BLaER1 treated with 17β-estradiol and CSF1 and Interleukin-3, amounts not matched to agents 10 nM and 100 nM (cell line): ENCODE data around the gene PITPNM2.

Experiments
- H3K27ac ChIP-seq, 11 experiments: shearing (Covaris generic); formaldehyde crosslinking; 2 replicates each; pipeline ENCODE4 v1.8.1; 2022
- H3K27me3 ChIP-seq, 11 experiments: shearing (Covaris generic); formaldehyde crosslinking; 2 replicates each; pipeline ENCODE4 v1.8.1; 2022
- H3K36me3 ChIP-seq, 11 experiments: shearing (Covaris generic); formaldehyde crosslinking; 2 replicates each; pipeline ENCODE4 v1.8.1; 2022
- H3K4me1 ChIP-seq, 10 experiments: shearing (Covaris generic); formaldehyde crosslinking; 2 replicates each; pipeline ENCODE4 v1.8.1; 2022
- H3K4me2 ChIP-seq, 11 experiments: shearing (Covaris generic); formaldehyde crosslinking; 2 replicates each; pipeline ENCODE4 v1.8.1; 2022
- H3K4me3 ChIP-seq, 10 experiments: shearing (Covaris generic); formaldehyde crosslinking; 2 replicates each; pipeline ENCODE4 v1.8.1; 2022
- H3K9ac ChIP-seq, 11 experiments: shearing (Covaris generic); formaldehyde crosslinking; 2 replicates each; pipeline ENCODE4 v1.8.1; 2022
- H3K9me3 ChIP-seq, 11 experiments: shearing (Covaris generic); formaldehyde crosslinking; replicated peaks in 1 of 11; 2 replicates each; pipeline ENCODE4 v1.8.1; 2022
- H4K20me1 ChIP-seq, 11 experiments: shearing (Covaris generic); formaldehyde crosslinking; 2 replicates each; pipeline ENCODE4 v1.8.1; 2022
- Cebpa-rat ChIP-seq, 11 experiments: shearing (Covaris generic); IDR thresholded peaks; 2 replicates each; pipeline ENCODE4 v1.8.1; 2022

The PITPNM2 gene

DNA sequence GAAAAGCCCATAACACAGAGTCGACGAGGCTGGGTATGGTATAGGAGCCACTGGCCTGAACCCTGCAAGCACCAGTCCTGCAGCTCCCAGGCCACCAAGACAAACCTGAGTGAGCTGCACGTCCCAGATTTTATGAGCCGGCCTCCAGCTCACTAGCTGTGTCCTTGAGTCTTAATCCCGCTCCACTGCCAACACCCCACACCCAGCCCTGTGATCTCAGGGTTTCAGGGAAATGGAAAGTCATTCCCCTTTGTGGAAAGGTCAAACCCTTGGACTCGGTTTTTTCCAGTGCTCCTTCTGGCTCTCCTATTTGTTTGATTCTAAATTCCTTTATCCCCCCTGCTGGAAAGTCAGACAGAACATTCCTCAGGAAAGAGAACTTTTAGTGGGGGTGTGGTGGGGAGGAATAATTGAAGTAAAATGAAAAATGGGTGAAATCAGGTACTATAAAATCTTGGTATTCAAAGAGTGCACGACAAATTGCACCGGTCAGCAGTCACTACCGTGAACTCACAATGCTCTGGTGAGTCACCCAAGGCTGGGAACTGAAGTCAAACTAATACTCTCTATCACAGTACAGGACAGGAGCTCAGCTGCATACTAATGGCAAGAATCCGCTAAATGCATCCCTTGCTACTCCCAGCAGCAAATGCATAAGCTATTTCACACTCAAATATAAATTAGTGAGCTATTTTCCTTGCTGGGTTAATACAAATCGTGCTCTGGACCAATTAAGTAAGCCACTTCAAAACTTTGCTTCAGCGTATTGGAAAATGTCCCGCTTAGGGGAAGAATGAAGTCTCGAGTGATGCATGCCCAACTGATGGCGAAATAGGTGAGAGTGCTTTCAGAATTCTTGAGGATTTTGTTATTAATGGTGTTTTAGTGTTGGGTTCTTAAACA is 9.0 kb downstream of the PITPNM2 start:
- Histone ChIP-seq H3K9ac (peak overlapping the region in 3 of 11 experiments; percentile 27 to 75 (median 73); a peak in 3 of 22 replicates), H3K9me3 (0 out of 22 replicates have a peak, but pooled peaks cover 0 to under 1% (median 0%) of the 10 kb centered on the region in 11 experiments), H3K4me3 (no peak overlapping the region; a peak in 1 of 20 replicates), H3K4me1 (peaks cover 44 to 81% (median 64%) of the 10 kb centered on the region in 10 experiments), H3K4me2 (peak overlapping the region; percentile 79 to 99 (median 92)), H4K20me1 (no peaks in the 10 kb centered on the region; a peak in 1 of 22 replicates), H3K27me3 (no peaks in the 10 kb centered on the region), H3K36me3 (peaks cover 0 to 14% (median 4%) of the 10 kb centered on the region in 11 experiments; a peak in 8 of 22 replicates), H3K27ac (peak overlapping the region in 4 of 11 experiments; percentile 71 to 83 (median 77); a peak in 5 of 22 replicates)
- TF ChIP-seq Cebpa-rat (IDR thresholded peaks at IDR 0.05): no peak

DNA sequence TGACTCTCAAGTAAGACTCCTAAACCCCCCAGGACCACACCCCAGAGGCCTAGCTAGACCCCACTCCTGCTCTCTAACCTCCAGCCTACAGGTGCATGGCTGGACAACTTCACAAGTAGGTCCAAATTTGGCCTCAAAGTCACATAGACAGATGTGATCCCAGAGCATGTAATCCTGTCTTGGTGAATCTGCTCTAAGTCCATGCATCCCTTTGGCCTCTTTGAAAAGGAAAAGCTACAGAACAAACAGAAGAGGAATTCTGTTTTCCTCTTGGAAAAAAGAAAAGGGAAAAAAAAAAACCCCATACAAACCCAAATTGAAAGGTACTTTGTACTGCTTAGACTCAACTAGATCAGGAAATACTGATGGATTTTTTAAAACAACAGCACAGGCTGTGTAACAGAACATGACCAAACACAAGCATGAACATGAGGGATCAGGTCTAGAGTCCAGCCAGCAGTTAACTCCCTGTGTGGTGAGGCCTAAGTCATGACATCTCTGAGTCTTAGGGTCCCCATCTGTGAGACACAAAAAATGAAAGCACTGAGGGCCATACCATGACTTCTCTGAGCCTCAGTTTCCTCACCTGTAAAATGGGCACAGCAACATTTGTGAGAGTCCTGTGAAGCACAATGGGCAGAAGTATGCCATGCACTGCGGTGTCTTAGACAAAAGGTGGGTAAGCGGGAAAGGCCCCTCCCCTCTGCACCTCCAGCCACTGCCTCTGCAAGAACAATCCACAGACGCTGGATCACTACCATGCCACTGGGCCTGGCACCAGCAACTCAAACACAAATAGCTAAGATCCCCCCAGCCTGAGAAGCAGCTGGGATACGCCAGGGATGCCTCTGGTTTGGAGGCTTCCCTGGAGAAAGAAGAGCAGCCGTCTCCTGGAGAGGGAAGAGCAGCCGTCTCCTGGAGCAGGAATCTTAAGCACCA is 9.9 kb downstream of the PITPNM2 start:
- peak overlapping the region; percentile 79 to 99 (median 92) for H3K4me2 ChIP-seq

DNA sequence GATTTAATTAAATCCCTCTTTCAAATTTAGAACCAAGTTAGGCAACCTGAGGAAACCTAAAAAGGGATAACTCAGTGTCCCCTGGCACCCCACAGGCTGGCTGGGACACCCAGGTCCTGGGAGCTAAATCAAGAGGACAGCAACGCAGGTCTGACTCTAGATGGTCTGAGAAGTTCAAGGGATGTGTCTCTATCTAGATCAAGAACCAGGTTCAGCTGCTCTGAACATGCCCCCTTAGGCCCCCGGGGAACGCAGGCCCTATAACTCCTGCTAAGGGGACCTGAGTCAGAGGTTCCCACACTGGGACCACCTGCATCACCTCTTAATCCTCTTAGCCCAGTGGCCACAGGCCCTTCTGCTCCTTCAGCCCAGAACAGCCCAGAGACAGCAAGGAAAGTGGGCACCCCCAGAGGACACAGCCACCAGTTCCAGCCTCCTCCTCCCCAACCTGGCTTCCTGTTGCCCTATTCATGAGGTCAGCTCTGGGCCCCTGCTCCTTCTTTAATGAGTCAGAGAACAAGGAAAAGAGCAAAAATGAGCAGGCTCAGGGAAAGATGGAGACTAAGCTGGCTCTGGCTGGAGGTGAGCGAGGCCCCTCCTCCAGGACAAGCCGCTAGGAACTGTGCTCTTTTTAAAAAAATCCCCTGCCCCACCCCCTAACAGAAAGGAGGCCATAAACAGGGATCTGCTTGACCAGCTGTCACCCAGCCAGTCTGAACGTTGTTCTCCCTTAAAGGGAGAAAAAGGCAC is 10.8 kb downstream of the PITPNM2 start:
- peaks cover 0 to 27% (median 5%) of the 10 kb centered on the region in 11 experiments; a peak in 9 of 22 replicates for H3K36me3 ChIP-seq
- H3K27ac ChIP-seq: peak overlapping the region in 5 of 11 experiments; percentile 4 to 44 (median 38); a peak in 6 of 22 replicates
- H3K4me1 ChIP-seq: peaks cover 44 to 78% (median 63%) of the 10 kb centered on the region in 10 experiments
- TF ChIP-seq Cebpa-rat (IDR thresholded peaks at IDR 0.05): no peak
- no peaks in the 10 kb centered on the region; a peak in 1 of 22 replicates for H4K20me1 ChIP-seq
- peak overlapping the region; percentile 45 to 99 (median 77) for H3K4me2 ChIP-seq
- H3K27me3 ChIP-seq: no peaks in the 10 kb centered on the region
- 0 out of 20 replicates have a peak overlapping the region, but pooled peaks of 1 of the 10 experiments have one; percentile 5 for H3K4me3 ChIP-seq
- H3K9me3 ChIP-seq: peaks cover 0 to 12% (median 0%) of the 10 kb centered on the region in 11 experiments; a peak in 6 of 22 replicates
- H3K9ac ChIP-seq: peak overlapping the region in 8 of 11 experiments; percentile 13 to 52 (median 34); a peak in 11 of 22 replicates

More for the DNA sequence above, 9.9 kb downstream of the PITPNM2 start:
- peaks cover 0 to 21% (median 5%) of the 10 kb centered on the region in 11 experiments; a peak in 9 of 22 replicates for H3K36me3 ChIP-seq
- no peak for TF ChIP-seq Cebpa-rat (IDR thresholded peaks at IDR 0.05)
- H4K20me1 ChIP-seq: no peaks in the 10 kb centered on the region; a peak in 1 of 22 replicates
- H3K27ac ChIP-seq: peak overlapping the region in 3 of 11 experiments; percentile 38 to 79 (median 75); a peak in 5 of 22 replicates
- H3K4me3 ChIP-seq: 0 out of 20 replicates have a peak overlapping the region, but pooled peaks of 1 of the 10 experiments have one; percentile 5
- H3K9ac ChIP-seq: peak overlapping the region in 5 of 11 experiments; percentile 27 to 52 (median 49); a peak in 5 of 22 replicates
- H3K9me3 ChIP-seq: peaks cover 0 to 7% (median 0%) of the 10 kb centered on the region in 11 experiments; a peak in 4 of 22 replicates
- H3K4me1 ChIP-seq: peaks cover 44 to 83% (median 64%) of the 10 kb centered on the region in 10 experiments
- no peaks in the 10 kb centered on the region for H3K27me3 ChIP-seq

DNA sequence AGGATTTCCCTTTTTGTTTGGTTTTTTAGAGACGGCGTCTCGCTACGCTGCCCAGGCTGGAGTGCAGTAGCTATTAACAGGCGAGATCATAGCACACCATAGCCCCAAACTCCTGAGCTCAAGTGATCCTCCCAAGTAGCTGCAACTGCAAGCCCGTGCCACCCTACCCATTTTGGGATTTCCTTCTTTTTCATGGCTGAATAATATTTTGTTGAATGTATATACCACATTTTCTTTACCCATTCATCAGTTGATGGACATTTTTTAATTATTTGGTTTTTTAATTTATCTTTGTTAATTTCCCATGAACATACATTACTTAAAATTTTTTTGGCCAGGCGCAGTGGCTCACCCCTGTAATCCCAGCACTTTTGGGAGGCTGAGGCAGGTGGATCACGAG is 15.2 kb downstream of the PITPNM2 start:
- no peaks in the 10 kb centered on the region for H4K20me1 ChIP-seq
- H3K36me3 ChIP-seq: peaks cover 0 to 35% (median 5%) of the 10 kb centered on the region in 11 experiments; a peak in 9 of 22 replicates
- H3K4me1 ChIP-seq: peaks cover 27 to 78% (median 58%) of the 10 kb centered on the region in 10 experiments
- H3K27ac ChIP-seq: no peak overlapping the region
- H3K9ac ChIP-seq: no peak overlapping the region
- H3K4me3 ChIP-seq: no peak overlapping the region
- peaks cover 0 to 12% (median 3%) of the 10 kb centered on the region in 11 experiments; a peak in 7 of 22 replicates for H3K9me3 ChIP-seq
- no peak overlapping the region for H3K4me2 ChIP-seq
- H3K27me3 ChIP-seq: no peaks in the 10 kb centered on the region
- no peak for TF ChIP-seq Cebpa-rat (IDR thresholded peaks at IDR 0.05)

DNA sequence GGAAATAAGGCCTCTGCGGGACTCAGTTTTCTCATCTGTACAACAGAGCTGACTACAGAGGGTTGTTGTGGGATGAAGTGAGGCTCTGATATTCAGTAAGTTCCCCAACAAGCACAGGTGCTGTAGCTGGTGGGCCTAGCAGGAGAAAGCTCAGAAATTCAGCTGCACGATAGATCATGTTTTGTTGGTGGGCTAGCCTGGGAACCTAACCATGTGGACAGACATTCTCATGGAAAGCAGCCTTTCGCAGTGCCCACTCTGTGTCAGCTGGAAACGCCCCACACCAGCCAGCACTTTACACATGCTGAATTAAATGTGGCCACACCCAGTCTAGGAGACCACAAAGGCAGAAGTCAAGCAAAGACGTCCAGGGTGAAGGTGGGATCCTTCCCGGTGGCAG is 16.1 kb downstream of the PITPNM2 start:
- H3K4me2 ChIP-seq: peak overlapping the region in 4 of 11 experiments; percentile 24 to 90 (median 86); a peak in 3 of 22 replicates
- no peak overlapping the region for H3K27ac ChIP-seq
- H3K4me3 ChIP-seq: no peak overlapping the region
- TF ChIP-seq Cebpa-rat (IDR thresholded peaks at IDR 0.05): no peak
- no peak overlapping the region for H3K9ac ChIP-seq
- H3K9me3 ChIP-seq: peaks cover 0 to 12% (median 5%) of the 10 kb centered on the region in 11 experiments; a peak in 7 of 22 replicates
- H3K4me1 ChIP-seq: peaks cover 18 to 78% (median 58%) of the 10 kb centered on the region in 10 experiments
- H3K36me3 ChIP-seq: peaks cover 0 to 35% (median 5%) of the 10 kb centered on the region in 11 experiments; a peak in 9 of 22 replicates
- H4K20me1 ChIP-seq: no peaks in the 10 kb centered on the region
- H3K27me3 ChIP-seq: no peaks in the 10 kb centered on the region

DNA sequence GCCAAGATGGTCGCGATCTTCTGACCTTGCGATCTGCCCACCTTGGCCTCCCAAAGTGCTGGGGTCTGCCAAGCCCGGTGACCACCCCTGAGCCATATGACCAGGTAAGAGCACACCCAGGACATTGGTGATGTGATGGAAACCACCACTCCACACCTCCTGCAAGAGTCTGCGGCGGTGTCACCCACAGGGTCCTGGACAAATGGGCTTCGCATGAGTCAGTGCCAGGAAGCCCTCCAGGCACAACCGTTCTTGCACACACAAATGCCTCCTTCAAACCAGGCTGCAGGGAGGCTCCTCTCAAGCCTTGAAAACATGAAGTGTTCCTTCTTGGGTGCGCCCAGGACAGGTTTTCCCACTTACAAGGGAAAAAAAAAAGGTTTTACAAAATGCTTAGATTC is 16.6 kb downstream of the PITPNM2 start:
- peaks cover 0 to 12% (median 5%) of the 10 kb centered on the region in 11 experiments; a peak in 7 of 22 replicates for H3K9me3 ChIP-seq
- TF ChIP-seq Cebpa-rat (IDR thresholded peaks at IDR 0.05): no peak
- H3K4me3 ChIP-seq: no peak overlapping the region
- no peak overlapping the region for H3K27ac ChIP-seq
- no peaks in the 10 kb centered on the region for H3K27me3 ChIP-seq
- H4K20me1 ChIP-seq: no peaks in the 10 kb centered on the region
- H3K4me2 ChIP-seq: peak overlapping the region in 6 of 11 experiments; percentile 15 to 90 (median 84); a peak in 9 of 22 replicates
- H3K9ac ChIP-seq: no peak overlapping the region
- H3K4me1 ChIP-seq: peaks cover 17 to 78% (median 58%) of the 10 kb centered on the region in 10 experiments
- peaks cover 0 to 35% (median 5%) of the 10 kb centered on the region in 11 experiments; a peak in 9 of 22 replicates for H3K36me3 ChIP-seq

DNA sequence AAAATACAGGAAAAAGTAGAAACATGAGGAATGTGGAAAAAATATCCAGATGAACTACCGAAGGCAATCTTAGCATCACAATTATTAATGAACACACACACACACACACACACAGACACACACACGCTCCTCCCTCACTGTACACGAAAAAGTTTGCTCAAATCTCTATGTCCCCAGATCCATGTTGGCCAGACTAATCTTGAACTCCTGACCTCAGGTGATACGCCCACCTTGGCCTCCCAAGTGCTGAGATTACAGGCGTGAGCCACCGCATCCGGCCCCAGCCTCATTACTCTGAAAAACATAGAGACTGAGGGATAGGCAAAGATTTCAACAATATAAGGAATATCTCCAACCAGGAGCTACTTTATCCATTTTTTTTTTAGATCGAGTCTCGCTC is 17.2 kb downstream of the PITPNM2 start:
- Histone ChIP-seq H3K4me3 (no peak overlapping the region), H3K9ac (no peak overlapping the region), H4K20me1 (no peaks in the 10 kb centered on the region), H3K36me3 (peaks cover 0 to 35% (median 5%) of the 10 kb centered on the region in 11 experiments; a peak in 9 of 22 replicates), H3K27ac (peak overlapping the region in 2 of 11 experiments; percentile 69 to 79; a peak in 3 of 22 replicates), H3K9me3 (peaks cover 0 to 16% (median 5%) of the 10 kb centered on the region in 11 experiments; a peak in 8 of 22 replicates), H3K27me3 (no peaks in the 10 kb centered on the region), H3K4me2 (peak overlapping the region in 5 of 11 experiments; percentile 15 to 90 (median 86); a peak in 9 of 22 replicates), H3K4me1 (peaks cover 17 to 79% (median 58%) of the 10 kb centered on the region in 10 experiments)
- TF ChIP-seq Cebpa-rat (IDR thresholded peaks at IDR 0.05): no peak
